ENCODE measurements around the gene TRIM10. TPM values are rescaled to one million over a fixed set of nuclear protein-coding genes. Genes with fewer than 3 reads are reported as not detected.
"Not testable (repeated sequence)": the region's sequence is repeated elsewhere in the genome, so short reads cannot be mapped to it uniquely, and the experiment has no call there.

Gene TRIM10
- total RNA-seq, 2 experiments from 2014 or later: 0.36 to 0.38 TPM

DNA sequence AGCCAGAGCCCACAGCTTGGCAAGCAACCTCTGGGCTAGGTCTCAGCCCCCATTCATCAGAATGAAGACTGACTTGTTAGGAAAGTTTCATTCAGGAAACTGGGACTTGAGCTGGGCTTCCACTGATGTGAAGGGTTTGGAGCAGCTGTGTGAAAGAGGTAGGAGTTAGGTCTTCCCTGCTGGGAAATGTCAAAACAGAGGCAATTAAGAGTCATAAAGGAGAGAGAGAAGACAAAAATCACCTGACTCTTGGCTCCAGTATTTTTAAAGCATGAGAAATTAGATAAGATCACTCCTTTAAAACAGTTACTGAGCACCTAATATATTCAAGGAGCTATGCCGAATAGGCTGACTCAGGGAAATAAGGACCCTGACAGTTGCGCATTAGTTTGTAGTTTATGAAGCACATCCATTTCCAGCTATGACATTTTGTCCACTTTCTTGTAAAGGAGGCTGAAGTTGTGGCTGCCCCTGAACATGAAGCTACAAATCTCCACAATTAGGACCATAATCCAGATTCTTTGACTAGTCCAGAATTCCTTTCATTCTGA, 29.0 kb downstream of the TRIM10 start:
- no peak overlapping the region for H3K4me3 Mint-ChIP-seq
- no peak for DNase-seq
- peaks cover 53% of the 10 kb centered on the region for H3K27me3 Mint-ChIP-seq
- H3K27ac Mint-ChIP-seq: no peak overlapping the region
- peaks cover 33% of the 10 kb centered on the region for H3K4me1 Mint-ChIP-seq (ENCODE audit: low read depth)
- ChIA-PET CTCF (interaction anchor here (0.8 to 15.9 kb wide), 35 partner anchors 9 to 478 kb away, joined by 3 to 491 read pairs (median 5); partner anchors contain the start of genes POLR1H, PPP1R11 and TRIM31), POLR2A (interaction anchor here (0.6 kb wide), 1 partner anchor 20 kb away, joined by 3 read pairs; no protein-coding TSS in a partner anchor)
- intact Hi-C loops (cut with micrococcal nuclease): loop anchor here (1.0 to 5.0 kb wide), 4 partner anchors 27 to 65 kb away; partner anchors contain the start of gene PPP1R11
- H3K36me3 Mint-ChIP-seq: no peaks in the 10 kb centered on the region
- no peaks in the 10 kb centered on the region for H3K9me3 Mint-ChIP-seq

GRCh38 chr6:30130887-30131862, 29.8 kb downstream of the TRIM10 start:
- H3K4me3 Mint-ChIP-seq: peak overlapping the region; percentile 9
- POLR2A ChIA-PET: interaction anchor here (0.8 to 0.9 kb wide), 2 partner anchors 27 to 37 kb away, joined by 4 to 5 read pairs; no protein-coding TSS in a partner anchor
- intact Hi-C loops (cut with micrococcal nuclease): loop anchor here (1.0 to 5.0 kb wide), 4 partner anchors 28 to 64 kb away; partner anchors contain the start of gene PPP1R11

DNA sequence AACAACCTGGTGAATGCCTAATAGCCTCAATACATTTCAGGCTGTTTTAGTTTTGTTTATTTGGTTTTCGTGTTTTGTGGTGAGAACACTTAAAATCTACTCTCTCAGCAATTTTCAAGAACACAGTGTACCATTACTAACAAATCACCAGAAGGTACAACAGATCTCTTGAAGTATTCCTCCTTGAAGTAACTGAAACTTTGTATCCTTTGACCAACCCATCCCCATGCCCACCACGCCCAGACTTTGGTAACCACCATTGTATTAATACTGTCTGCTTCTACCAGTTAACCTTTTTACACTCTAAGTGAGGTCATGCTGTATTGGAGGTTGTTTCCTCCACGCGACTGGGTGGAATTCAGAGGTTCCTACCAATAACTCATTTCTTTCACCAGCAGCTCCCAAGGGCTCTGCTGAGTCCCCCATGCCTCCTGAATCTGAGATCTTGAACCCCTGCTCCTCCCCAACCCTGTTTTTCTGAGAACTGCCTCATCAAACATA, 30.8 kb downstream of the TRIM10 start:
- DNase-seq: no peak
- Mint-ChIP-seq H3K4me3 (no peak overlapping the region), H3K27me3 (peaks cover 56% of the 10 kb centered on the region), H3K27ac (no peak overlapping the region), H3K36me3 (no peaks in the 10 kb centered on the region), H3K4me1 (ENCODE audit: low read depth) (peaks cover 25% of the 10 kb centered on the region), H3K9me3 (no peaks in the 10 kb centered on the region)
- intact Hi-C loops (cut with micrococcal nuclease): loop anchor here (2.0 to 5.0 kb wide), 3 partner anchors 29 to 63 kb away; partner anchors contain the start of gene PPP1R11
- ChIA-PET POLR2A (no interaction called here), CTCF (interaction anchor here (1.0 to 15.9 kb wide), 25 partner anchors 8 to 282 kb away, joined by 3 to 491 read pairs (median 5); partner anchors contain the start of genes PPP1R11 and TRIM31)

More at GRCh38 chr6:30130887-30131862, 29.8 kb downstream of the TRIM10 start:
- peaks cover 60% of the 10 kb centered on the region for H3K27me3 Mint-ChIP-seq
- H3K36me3 Mint-ChIP-seq: no peaks in the 10 kb centered on the region
- no peak overlapping the region for H3K27ac Mint-ChIP-seq
- H3K4me1 Mint-ChIP-seq (ENCODE audit: low read depth): peaks cover 30% of the 10 kb centered on the region
- DNase-seq: peak; percentile 73
- no peaks in the 10 kb centered on the region for H3K9me3 Mint-ChIP-seq
- CTCF ChIA-PET: interaction anchor here (0.7 to 15.9 kb wide), 47 partner anchors 8 to 477 kb away, joined by 3 to 491 read pairs (median 5); partner anchors contain the start of genes POLR1H, PPP1R11, RNF39 and TRIM31

DNA sequence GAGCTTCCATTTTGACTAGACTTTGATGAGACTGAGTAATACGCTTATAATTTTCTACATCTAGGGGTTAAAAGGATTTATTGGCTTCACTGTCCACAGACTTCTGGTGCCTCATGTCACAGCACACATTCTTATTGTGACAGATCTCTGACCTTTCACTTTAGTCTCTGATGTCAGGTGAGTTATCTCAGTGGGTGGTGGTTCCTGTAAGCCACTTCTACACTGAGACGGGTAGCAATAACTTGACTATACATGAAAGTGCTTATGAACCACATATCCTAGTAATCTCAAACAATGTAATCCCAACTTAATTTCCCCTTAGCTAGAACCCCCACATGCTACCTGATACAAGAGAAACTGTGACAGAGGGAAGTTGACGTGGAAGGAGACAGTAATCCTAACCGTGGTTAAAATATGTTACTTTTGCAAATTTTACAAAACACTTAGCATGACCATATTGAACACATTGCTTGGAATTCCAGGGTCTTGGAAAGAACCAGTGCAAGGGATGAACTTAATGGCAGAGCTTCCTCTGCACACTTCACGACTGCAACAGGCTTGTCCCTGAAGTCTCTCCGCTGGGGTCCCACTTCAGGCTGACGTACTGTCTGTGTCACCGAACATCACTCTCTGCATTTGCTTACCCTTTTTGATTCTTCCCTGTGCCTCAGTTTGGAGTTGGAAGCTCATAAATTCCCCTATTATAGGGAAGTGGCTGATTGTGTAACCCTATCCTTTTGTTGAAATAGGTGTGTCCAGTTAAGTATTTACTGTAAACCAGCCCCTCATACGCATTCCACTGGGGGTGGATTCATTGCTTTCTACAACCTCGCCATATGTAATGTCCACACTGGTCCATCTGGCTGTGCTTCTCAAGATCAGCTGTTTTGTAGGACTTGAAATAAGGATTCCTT, 31.5 kb downstream of the TRIM10 start:
- CTCF ChIA-PET: interaction anchor here (1.0 to 15.9 kb wide), 11 partner anchors 9 to 281 kb away, joined by 3 to 491 read pairs (median 11); partner anchors contain the start of genes PPP1R11 and TRIM31
- DNase-seq: peak; percentile 17
- Mint-ChIP-seq H3K4me3 (no peak overlapping the region), H3K9me3 (no peaks in the 10 kb centered on the region), H3K27me3 (peaks cover 56% of the 10 kb centered on the region), H3K4me1 (ENCODE audit: low read depth) (peaks cover 25% of the 10 kb centered on the region), H3K27ac (no peak overlapping the region), H3K36me3 (no peaks in the 10 kb centered on the region)
- POLR2A ChIA-PET: no interaction called here
- intact Hi-C loops (cut with micrococcal nuclease): loop anchor here (2.0 to 5.0 kb wide), 4 partner anchors 17 to 62 kb away; partner anchors contain the start of genes PPP1R11 and TRIM31

DNA sequence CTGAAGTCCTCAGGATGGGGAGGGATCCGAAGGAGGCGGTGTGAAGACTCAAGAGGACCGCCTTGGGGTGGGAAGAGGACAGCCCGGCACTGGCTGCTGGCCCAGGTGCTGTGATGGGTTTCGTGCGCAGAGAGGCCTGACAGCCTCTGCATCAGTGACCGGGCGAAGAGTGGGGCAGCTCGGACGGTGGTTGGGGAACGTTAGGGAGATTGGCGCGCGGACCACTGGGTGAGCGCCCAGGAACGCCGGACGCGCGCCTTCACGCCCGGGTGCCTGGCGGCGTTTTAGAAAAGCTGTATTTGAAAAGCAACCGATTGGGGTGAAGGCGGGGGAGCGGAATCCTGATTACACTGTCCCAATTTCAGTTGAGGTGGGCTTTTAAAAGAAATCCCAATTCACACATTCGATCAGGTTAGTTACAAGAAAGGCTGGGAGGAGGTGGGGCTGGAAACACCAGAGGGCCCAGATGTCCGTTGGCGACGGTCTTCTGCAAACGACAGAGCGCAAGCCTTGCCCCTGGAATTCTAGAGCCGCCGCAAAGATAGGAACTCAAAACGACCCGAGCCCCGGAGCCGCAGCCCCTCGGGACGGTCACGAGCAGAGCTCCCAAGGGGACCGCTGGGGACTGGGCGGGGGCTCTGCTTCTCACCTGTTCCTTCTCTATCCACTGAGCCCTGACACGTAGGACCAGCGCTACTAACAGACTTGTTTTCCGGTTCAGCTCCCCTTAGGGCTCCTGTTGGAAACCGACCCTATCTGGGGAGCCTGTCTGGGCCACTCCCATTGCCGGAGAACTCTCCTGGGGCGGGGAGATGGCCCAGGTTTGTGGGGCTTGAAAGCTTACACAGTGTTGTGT, 33.5 kb downstream of the TRIM10 start:
- no peaks in the 10 kb centered on the region for H3K36me3 Mint-ChIP-seq
- H3K4me3 Mint-ChIP-seq: no peak overlapping the region
- peaks cover 25% of the 10 kb centered on the region for H3K4me1 Mint-ChIP-seq (ENCODE audit: low read depth)
- H3K27ac Mint-ChIP-seq: no peak overlapping the region
- CTCF ChIA-PET: interaction anchor here (1.1 to 15.9 kb wide), 2 partner anchors 11 to 20 kb away, joined by 3 to 491 read pairs; partner anchors contain the start of gene TRIM31
- no peaks in the 10 kb centered on the region for H3K9me3 Mint-ChIP-seq
- intact Hi-C loops (cut with micrococcal nuclease): loop anchor here (2.0 kb wide), 1 partner anchor 15 kb away; the partner anchor contains the start of gene TRIM31
- no peak for DNase-seq
- POLR2A ChIA-PET: no interaction called here
- peaks cover 55% of the 10 kb centered on the region for H3K27me3 Mint-ChIP-seq

- Mint-ChIP-seq H3K4me1 (ENCODE audit: low read depth) (no peaks in the 10 kb centered on the region), H3K27me3 (peaks cover 30% of the 10 kb centered on the region), H3K9me3 (no peaks in the 10 kb centered on the region), H3K27ac (no peak overlapping the region), H3K36me3 (no peaks in the 10 kb centered on the region), H3K4me3 (no peak overlapping the region)
- ChIA-PET POLR2A (no interaction called here), CTCF (interaction anchor here (2.3 to 15.9 kb wide), 2 partner anchors 9 to 15 kb away, joined by 21 to 491 read pairs; partner anchors contain the start of gene TRIM31)
- intact Hi-C loops (cut with micrococcal nuclease): no loop called here
- no peak for DNase-seq
Measured at GRCh38 chr6:30122515-30122914, 38.5 kb downstream of the TRIM10 start.

- Mint-ChIP-seq H3K27ac (no peak overlapping the region), H3K4me1 (ENCODE audit: low read depth) (no peaks in the 10 kb centered on the region), H3K9me3 (no peaks in the 10 kb centered on the region), H3K27me3 (peaks cover 22% of the 10 kb centered on the region), H3K4me3 (no peak overlapping the region), H3K36me3 (no peaks in the 10 kb centered on the region)
- intact Hi-C loops (cut with micrococcal nuclease): no loop called here
- CTCF ChIA-PET: interaction anchor here (2.3 to 15.9 kb wide), 2 partner anchors 10 to 15 kb away, joined by 21 to 491 read pairs; partner anchors contain the start of gene TRIM31
- POLR2A ChIA-PET: no interaction called here
- DNase-seq: no peak
Measured at GRCh38 chr6:30121446-30122366, 39.3 kb downstream of the TRIM10 start.

DNA sequence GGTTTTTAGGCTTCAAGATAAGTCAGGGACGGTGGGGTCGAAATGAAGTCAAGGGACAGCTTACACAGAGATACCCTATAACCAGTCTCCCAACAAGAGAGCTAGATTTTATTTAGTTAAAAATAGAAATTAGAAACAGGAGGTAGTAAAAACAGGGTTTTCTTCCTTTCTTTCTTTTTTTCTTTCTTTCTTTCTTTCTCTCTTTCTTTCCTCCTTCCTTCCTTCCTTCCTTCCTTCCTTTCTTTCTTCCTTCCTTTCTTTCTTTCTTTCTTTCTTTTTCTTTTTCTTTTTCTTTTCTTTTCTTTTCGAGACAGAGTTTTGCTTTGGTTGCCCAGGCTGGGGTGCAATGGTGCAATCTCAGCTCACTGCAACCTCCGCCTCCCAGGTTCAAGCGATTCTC, 42.3 kb downstream of the TRIM10 start:
- CTCF ChIA-PET; intact Hi-C loops (cut with micrococcal nuclease); H3K27ac Mint-ChIP-seq; H3K4me3 Mint-ChIP-seq; H3K9me3 Mint-ChIP-seq; H3K4me1 Mint-ChIP-seq (ENCODE audit: low read depth); H3K36me3 Mint-ChIP-seq; DNase-seq: not testable (repeated sequence)
- POLR2A ChIA-PET: interaction anchor here (0.7 kb wide), 1 partner anchor 35 kb away, joined by 3 read pairs; no protein-coding TSS in a partner anchor
- peaks cover 17% of the 10 kb centered on the region for H3K27me3 Mint-ChIP-seq

DNA sequence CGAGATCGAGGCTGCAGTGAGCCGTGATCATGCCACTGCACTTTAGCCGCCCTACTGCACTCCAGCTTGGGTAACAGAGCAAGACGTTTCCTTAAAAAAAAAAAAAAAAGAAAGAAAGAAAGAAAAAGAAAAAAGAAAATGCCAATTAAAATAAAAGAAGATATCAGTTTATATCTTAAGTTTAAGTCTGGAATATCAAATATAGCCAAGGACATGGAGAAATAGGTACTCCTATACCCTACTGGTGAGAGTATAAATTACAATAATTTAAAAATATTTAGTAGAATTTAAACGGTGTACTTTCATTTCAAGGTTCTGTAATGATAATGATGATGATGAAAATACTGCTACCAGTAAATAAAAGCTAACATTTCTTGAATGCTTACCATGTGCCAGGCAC, 44.3 kb downstream of the TRIM10 start:
- intact Hi-C loops (cut with micrococcal nuclease): no loop called here
- Mint-ChIP-seq H3K27ac (no peak overlapping the region), H3K36me3 (no peaks in the 10 kb centered on the region), H3K4me1 (ENCODE audit: low read depth) (peaks cover 17% of the 10 kb centered on the region), H3K27me3 (peaks cover 24% of the 10 kb centered on the region), H3K9me3 (no peaks in the 10 kb centered on the region), H3K4me3 (no peak overlapping the region)
- ChIA-PET POLR2A (no interaction called here), CTCF (interaction anchor here (0.6 to 2.8 kb wide), 6 partner anchors 10 to 797 kb away, joined by 3 to 18 read pairs (median 3); no protein-coding TSS in a partner anchor)
- DNase-seq: no peak
